ENCODE data around the gene MANF.

MANF gene

DNA sequence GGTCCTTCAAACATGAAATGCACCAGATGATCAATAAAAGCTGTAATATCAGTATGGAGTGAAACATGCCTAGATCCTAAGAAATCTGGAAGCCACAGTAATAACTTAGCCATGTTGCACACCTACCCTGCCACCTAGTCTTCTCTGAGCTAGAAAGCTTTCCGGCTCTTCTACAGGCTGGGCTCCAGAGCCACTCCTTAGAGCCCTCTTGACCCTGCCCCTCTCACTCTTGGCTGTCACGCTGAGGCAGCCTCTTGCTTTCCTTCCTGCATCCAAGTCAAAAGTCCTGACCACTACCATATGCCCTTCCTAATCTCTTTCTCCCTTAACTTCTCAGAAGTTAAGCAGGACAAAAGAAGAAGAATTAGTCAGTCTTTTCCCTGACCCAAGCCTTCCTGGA is 23.7 kb downstream of the MANF start:
- Histone ChIP-seq H3K27me3 (replicated peaks; ENCODE audit: control insufficient read depth, insufficient read depth, low read length) (no peaks in the 10 kb centered on the region), H3K4me3 (replicated peaks; ENCODE audit: low read depth, low read length) (no peak overlapping the region), H3K36me3 (ENCODE audit: control insufficient read depth, insufficient read depth, low read length) (peaks cover 11% of the 10 kb centered on the region)
- no peak for TF ChIP-seq CTCF (IDR thresholded peaks at IDR 0.05; ENCODE audit: insufficient read depth, low read length, poor library complexity, severe bottlenecking)
- no peak for DNase-seq (ENCODE audit: extremely low read depth, insufficient read length)

GRCh38 chr3:51422211-51422610 is 37.1 kb downstream of the MANF start:
- DNase-seq (ENCODE audit: extremely low read depth, insufficient read length): no peak
- TF ChIP-seq CTCF (IDR thresholded peaks at IDR 0.05; ENCODE audit: insufficient read depth, low read length, poor library complexity, severe bottlenecking): no peak
- Histone ChIP-seq H3K4me3 (replicated peaks; ENCODE audit: low read depth, low read length) (no peak overlapping the region), H3K27me3 (replicated peaks; ENCODE audit: control insufficient read depth, insufficient read depth, low read length) (no peaks in the 10 kb centered on the region), H3K36me3 (ENCODE audit: control insufficient read depth, insufficient read depth, low read length) (peaks cover 12% of the 10 kb centered on the region)

DNA sequence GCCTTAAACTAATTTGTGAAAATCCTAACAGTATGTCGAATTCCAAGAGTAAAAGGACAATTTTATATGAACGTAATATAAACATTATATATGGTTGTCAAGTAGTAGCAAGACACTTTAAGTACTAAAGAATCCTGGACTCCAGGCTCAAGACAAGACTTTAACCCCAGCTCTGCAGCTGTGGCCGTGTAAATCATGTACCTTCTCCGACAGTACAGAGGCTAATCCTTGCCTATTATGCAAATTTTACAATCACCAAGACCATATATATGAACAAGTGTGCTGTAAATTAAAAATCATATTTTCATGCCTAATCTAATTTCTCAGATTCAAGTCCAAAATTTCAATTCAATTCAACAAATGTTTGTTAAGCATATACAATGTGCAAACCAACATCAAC is 41.8 kb downstream of the MANF start:
- Histone ChIP-seq H3K36me3 (ENCODE audit: control insufficient read depth, insufficient read depth, low read length) (peaks cover 7% of the 10 kb centered on the region), H3K27me3 (replicated peaks; ENCODE audit: control insufficient read depth, insufficient read depth, low read length) (no peaks in the 10 kb centered on the region), H3K4me3 (replicated peaks; ENCODE audit: low read depth, low read length) (no peak overlapping the region)
- TF ChIP-seq CTCF (IDR thresholded peaks at IDR 0.05; ENCODE audit: insufficient read depth, low read length, poor library complexity, severe bottlenecking): no peak
- no peak for DNase-seq (ENCODE audit: extremely low read depth, insufficient read length)

- H3K36me3 ChIP-seq (ENCODE audit: control insufficient read depth, insufficient read depth, low read length): peaks cover 7% of the 10 kb centered on the region
- DNase-seq (ENCODE audit: extremely low read depth, insufficient read length): no peak
- TF ChIP-seq CTCF (IDR thresholded peaks at IDR 0.05; ENCODE audit: insufficient read depth, low read length, poor library complexity, severe bottlenecking): no peak
Measured at GRCh38 chr3:51429138-51429537, 44.0 kb downstream of the MANF start.

DNA sequence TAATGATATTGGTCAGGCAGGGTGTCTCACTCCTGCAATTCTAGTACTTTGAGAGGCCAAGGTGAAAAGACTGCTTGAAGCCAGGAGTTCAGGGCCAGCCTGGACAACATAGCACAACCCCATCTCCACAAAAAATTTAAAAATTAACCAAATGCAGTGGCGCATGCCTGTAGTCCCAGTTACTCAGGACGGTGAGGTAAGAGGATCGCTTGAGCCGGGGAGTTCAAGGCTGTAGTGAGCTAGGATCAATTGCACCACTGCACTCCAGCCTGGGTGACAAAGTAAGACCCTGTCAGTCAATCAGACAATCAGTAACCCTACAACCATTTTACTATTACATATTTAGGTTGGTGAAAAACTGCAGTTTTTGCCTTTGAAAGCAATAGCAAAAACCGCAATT is 49.0 kb downstream of the MANF start:
- peaks cover 4% of the 10 kb centered on the region for H3K36me3 ChIP-seq (ENCODE audit: control insufficient read depth, insufficient read depth, low read length)
- no peaks in the 10 kb centered on the region for H3K27me3 ChIP-seq (replicated peaks; ENCODE audit: control insufficient read depth, insufficient read depth, low read length)
- no peak for TF ChIP-seq CTCF (IDR thresholded peaks at IDR 0.05; ENCODE audit: insufficient read depth, low read length, poor library complexity, severe bottlenecking)
- H3K4me3 ChIP-seq (replicated peaks; ENCODE audit: low read depth, low read length): no peak overlapping the region
- DNase-seq (ENCODE audit: extremely low read depth, insufficient read length): no peak

More at GRCh38 chr3:51429138-51429537, 44.0 kb downstream of the MANF start:
- Histone ChIP-seq H3K27me3 (replicated peaks; ENCODE audit: control insufficient read depth, insufficient read depth, low read length) (no peaks in the 10 kb centered on the region), H3K4me3 (replicated peaks; ENCODE audit: low read depth, low read length) (no peak overlapping the region)

DNA sequence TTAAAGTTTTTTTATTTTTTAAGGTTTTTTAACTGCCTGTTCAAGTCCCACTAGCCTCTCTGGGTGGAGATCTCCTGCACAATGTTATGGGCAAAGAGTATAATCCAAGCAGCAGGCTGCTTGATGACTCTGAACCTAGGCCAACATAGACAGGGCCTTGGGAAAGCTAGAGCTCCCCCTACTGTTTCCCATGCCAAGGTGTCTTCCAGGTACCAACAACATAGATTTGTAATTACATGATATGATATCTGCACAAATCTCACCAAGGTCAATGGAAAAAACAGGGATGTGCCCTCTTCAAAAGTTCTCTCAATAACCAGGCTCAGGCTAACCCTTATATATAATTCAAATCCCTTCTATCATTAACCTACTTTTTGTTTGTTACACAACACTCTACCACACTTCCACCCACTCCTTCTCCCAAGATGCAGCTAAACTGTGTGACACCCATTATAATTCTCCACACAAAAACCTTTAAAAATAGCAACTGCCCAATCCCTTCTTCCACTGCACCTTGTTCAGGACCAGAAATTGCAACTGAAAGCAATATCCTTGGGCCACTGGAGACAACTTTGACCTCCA is 49.7 kb downstream of the MANF start:
- DNase-seq (ENCODE audit: extremely low read depth, insufficient read length): no peak
- TF ChIP-seq CTCF (IDR thresholded peaks at IDR 0.05; ENCODE audit: insufficient read depth, low read length, poor library complexity, severe bottlenecking): peak; percentile 86
- Histone ChIP-seq H3K27me3 (replicated peaks; ENCODE audit: control insufficient read depth, insufficient read depth, low read length) (no peaks in the 10 kb centered on the region), H3K36me3 (ENCODE audit: control insufficient read depth, insufficient read depth, low read length) (peaks cover 4% of the 10 kb centered on the region), H3K4me3 (replicated peaks; ENCODE audit: low read depth, low read length) (no peak overlapping the region)

Data from GM06990 (cell line).